Anterior cingulate cortex (tissue), 58 donors: Measurements from ENCODE around the gene TBCD.

Experiments
- DNase-seq, 58 donors: peaks; one replicate each; lab custom pipeline; 2025; lab: John Stamatoyannopoulos, UW

TBCD gene

GRCh38 chr17:82843904-82844680 is 92.2 kb downstream of the TBCD start:
- DNase-seq, result no peak

GRCh38 chr17:82844796-82845162 is 92.9 kb downstream of the TBCD start:
- DNase-seq, result no peak

- peak in 2 of 58 donors; percentile 13 to 32 for DNase-seq
These were observed 93.4 kb downstream of the TBCD start for GRCh38 chr17:82845163-82845807.

- DNase-seq, result peak in 4 of 58 donors; percentile 6 to 38 (median 16)
These were observed 94.3 kb downstream of the TBCD start for GRCh38 chr17:82846061-82846691.

- DNase-seq, result no peak
These were observed 96.2 kb downstream of the TBCD start for GRCh38 chr17:82848022-82848592.

GRCh38 chr17:82849076-82849945 is 97.4 kb downstream of the TBCD start:
- no peak for DNase-seq

- no peak for DNase-seq
These were observed 99.5 kb downstream of the TBCD start for GRCh38 chr17:82851381-82851780.

GRCh38 chr17:82854226-82854625 is 102.4 kb downstream of the TBCD start:
- DNase-seq, result no peak

GRCh38 chr17:82856361-82856760 is 104.5 kb downstream of the TBCD start:
- no peak for DNase-seq

- no peak for DNase-seq
These were observed 106.7 kb downstream of the TBCD start for GRCh38 chr17:82858376-82859126.

GRCh38 chr17:82859431-82860403 is 107.9 kb downstream of the TBCD start:
- DNase-seq, result peak in 5 of 58 donors; percentile 12 to 53 (median 27)

- no peak for DNase-seq
These were observed 108.9 kb downstream of the TBCD start for GRCh38 chr17:82860606-82861392.

- no peak for DNase-seq
These were observed 109.5 kb downstream of the TBCD start for GRCh38 chr17:82861393-82861775.

- no peak for DNase-seq
These were observed 110.3 kb downstream of the TBCD start for GRCh38 chr17:82862191-82862590.

- no peak for DNase-seq
These were observed 111.0 kb downstream of the TBCD start for GRCh38 chr17:82862737-82863382.

GRCh38 chr17:82863383-82863940 is 111.6 kb downstream of the TBCD start:
- no peak for DNase-seq
